Mesenteric fat pad (tissue), 1 donor: ENCODE data around the gene MCC. TPM values are rescaled to one million over a fixed set of nuclear protein-coding genes. Genes with fewer than 3 reads are reported as not detected.

Experiments
- DNase-seq: peaks from one replicate; pipeline ENCODE4 v3.0.0-alpha.2; 2020; ENCODE audit warnings: low spot score
- total RNA-seq: library from RNA; stranded (reverse); fragmentation: NEBNext Ultra II Directional; extraction: Animal tissue kit (Norgen Biotek cat#: 25700); gene quantifications from one replicate; pipeline ENCODE4 v1.2.1, GENCODE V29; 2021
- donor health status: DM: yes; HTN: yes; CAD: no.

The MCC gene
- total RNA-seq, 1 donor from 2014 or later = 25.2 TPM

- no peak for DNase-seq
Observed at GRCh38 chr5:113325054-113325453, 163.2 kb downstream of the MCC start.

GRCh38 chr5:113321276-113321675 is 167.0 kb downstream of the MCC start:
- DNase-seq = no peak

- DNase-seq = no peak
Observed at GRCh38 chr5:113320273-113320780, 167.9 kb downstream of the MCC start.

GRCh38 chr5:113319256-113320053 is 168.8 kb downstream of the MCC start:
- DNase-seq = no peak

GRCh38 chr5:113317636-113318035 is 170.6 kb downstream of the MCC start:
- DNase-seq = no peak

GRCh38 chr5:113311301-113311700 is 177.0 kb downstream of the MCC start:
- DNase-seq = no peak

GRCh38 chr5:113302120-113302519 is 186.1 kb downstream of the MCC start:
- DNase-seq = no peak

GRCh38 chr5:113299591-113299990 is 188.7 kb downstream of the MCC start:
- DNase-seq = no peak

GRCh38 chr5:113296676-113297075 is 191.6 kb downstream of the MCC start:
- no peak for DNase-seq

GRCh38 chr5:113295111-113295539 is 193.1 kb downstream of the MCC start:
- no peak for DNase-seq

- DNase-seq = peak; percentile 93
Observed at GRCh38 chr5:113294311-113295110, 193.7 kb downstream of the MCC start.

- DNase-seq = no peak
Observed at GRCh38 chr5:113293975-113294310, 194.3 kb downstream of the MCC start.

GRCh38 chr5:113293068-113293974 is 194.9 kb downstream of the MCC start:
- DNase-seq = no peak

- no peak for DNase-seq
Observed at GRCh38 chr5:113292462-113292861, 195.8 kb downstream of the MCC start.

GRCh38 chr5:113283558-113283957 is 204.7 kb downstream of the MCC start:
- no peak for DNase-seq

GRCh38 chr5:113282472-113282871 is 205.8 kb downstream of the MCC start:
- DNase-seq = no peak

- DNase-seq = no peak
Observed at GRCh38 chr5:113281194-113281593, 207.1 kb downstream of the MCC start.

GRCh38 chr5:113280541-113280940 is 207.7 kb downstream of the MCC start:
- no peak for DNase-seq

- DNase-seq = no peak
Observed at GRCh38 chr5:113278976-113279375, 209.3 kb downstream of the MCC start.

GRCh38 chr5:113276493-113276892 is 211.8 kb downstream of the MCC start:
- no peak for DNase-seq

- no peak for DNase-seq
Observed at GRCh38 chr5:113276001-113276400, 212.3 kb downstream of the MCC start.
